ENCODE data around the gene ZCWPW1. TPM values are rescaled to one million over a fixed set of nuclear protein-coding genes. Genes with fewer than 3 reads are reported as not detected.
"Not testable (repeated sequence)": the region's sequence is repeated elsewhere in the genome, so short reads cannot be mapped to it uniquely, and the experiment has no call there.

ZCWPW1 gene
- total RNA-seq, 6 experiments from 2014 or later, result 0.86 to 5.7 (median 2.7) TPM

DNA sequence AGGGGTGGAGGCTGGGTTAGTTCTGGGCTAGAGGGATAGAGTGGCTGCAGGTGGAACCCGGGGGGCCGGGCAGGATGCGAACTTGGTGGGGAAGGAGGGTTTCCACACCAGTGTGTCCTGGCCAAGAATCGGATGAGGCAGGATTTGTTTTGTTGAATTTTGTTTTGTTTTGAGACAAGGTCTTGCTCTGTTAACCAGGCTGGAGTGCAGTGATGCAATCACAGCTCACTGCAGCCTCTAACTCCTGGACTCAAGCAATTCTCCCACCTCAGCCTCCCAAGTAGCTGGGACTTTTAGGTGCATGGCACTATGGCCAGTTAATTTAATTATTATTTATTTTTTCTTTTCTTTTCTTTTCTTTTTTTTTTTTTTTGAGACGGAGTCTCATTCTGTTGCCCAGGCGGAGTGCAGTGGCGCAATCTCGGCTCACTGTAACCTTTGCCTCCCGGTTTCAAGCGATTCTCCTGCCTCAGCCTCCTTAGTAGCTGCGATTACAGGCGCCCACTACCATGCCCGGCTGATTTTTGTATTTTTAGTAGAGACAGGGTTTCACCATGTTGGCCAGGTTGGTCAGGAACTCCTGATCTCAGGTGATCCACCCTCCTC lies 20.8 kb upstream of the ZCWPW1 start:
- peak; percentile 4 to 55 (median 16) for ATAC-seq
- Histone ChIP-seq H3K27me3 (no peaks in the 10 kb centered on the region), H3K4me3 (no peak overlapping the region), H3K36me3 (no peaks in the 10 kb centered on the region), H3K27ac (peak overlapping the region; percentile 39 to 96 (median 84)), H3K4me1 (peaks cover 0 to 18% (median 0%) of the 10 kb centered on the region in 4 donors), H3K9me3 (no peaks in the 10 kb centered on the region)
- no peak for TF ChIP-seq POLR2A (IDR thresholded peaks at IDR 0.05)
- TF ChIP-seq, protein P1, sequence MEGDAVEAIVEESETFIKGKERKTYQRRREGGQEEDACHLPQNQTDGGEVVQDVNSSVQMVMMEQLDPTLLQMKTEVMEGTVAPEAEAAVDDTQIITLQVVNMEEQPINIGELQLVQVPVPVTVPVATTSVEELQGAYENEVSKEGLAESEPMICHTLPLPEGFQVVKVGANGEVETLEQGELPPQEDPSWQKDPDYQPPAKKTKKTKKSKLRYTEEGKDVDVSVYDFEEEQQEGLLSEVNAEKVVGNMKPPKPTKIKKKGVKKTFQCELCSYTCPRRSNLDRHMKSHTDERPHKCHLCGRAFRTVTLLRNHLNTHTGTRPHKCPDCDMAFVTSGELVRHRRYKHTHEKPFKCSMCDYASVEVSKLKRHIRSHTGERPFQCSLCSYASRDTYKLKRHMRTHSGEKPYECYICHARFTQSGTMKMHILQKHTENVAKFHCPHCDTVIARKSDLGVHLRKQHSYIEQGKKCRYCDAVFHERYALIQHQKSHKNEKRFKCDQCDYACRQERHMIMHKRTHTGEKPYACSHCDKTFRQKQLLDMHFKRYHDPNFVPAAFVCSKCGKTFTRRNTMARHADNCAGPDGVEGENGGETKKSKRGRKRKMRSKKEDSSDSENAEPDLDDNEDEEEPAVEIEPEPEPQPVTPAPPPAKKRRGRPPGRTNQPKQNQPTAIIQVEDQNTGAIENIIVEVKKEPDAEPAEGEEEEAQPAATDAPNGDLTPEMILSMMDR (IDR thresholded peaks at IDR 0.05), result no peak
- intact Hi-C loops (cut with DNase I), result no loop called here
- DNase-seq, result peak in 1 of 3 donors; percentile 56
- 34% methylated on average over 12 of the region's 13 CpGs for WGBS (ENCODE audit: insufficient coverage, low coverage, low lambda C conversion rate, missing lambda C conversion rate)

DNA sequence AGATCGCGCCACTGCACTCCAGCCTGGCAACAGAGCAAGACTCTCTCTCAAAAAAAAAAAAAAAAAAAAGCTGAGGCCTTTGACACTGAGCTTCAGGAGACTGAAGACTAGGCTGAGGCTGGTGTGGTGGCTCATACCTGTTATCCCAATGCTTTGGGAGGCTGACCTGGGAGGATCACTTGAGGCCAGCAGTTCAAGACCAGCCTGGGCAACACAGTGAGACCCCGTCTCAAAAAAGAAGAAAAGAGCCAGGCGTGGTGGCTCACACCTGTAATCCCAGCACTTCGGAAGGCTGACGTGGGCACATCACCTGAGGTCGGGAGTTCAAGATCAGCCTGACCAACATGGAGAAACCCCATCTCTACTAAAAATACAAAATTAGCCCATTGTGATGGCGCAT lies 18.9 kb upstream of the ZCWPW1 start:
- DNase-seq; H3K4me3 ChIP-seq; H3K9me3 ChIP-seq; H3K36me3 ChIP-seq; intact Hi-C loops (cut with DNase I); ATAC-seq; H3K27ac ChIP-seq; H3K27me3 ChIP-seq: not testable (repeated sequence)
- peaks cover 0 to 21% (median 0%) of the 10 kb centered on the region in 4 donors for H3K4me1 ChIP-seq
- 100% methylated on average over 3 of the region's 8 CpGs for WGBS (ENCODE audit: insufficient coverage, low coverage, low lambda C conversion rate, missing lambda C conversion rate)

DNA sequence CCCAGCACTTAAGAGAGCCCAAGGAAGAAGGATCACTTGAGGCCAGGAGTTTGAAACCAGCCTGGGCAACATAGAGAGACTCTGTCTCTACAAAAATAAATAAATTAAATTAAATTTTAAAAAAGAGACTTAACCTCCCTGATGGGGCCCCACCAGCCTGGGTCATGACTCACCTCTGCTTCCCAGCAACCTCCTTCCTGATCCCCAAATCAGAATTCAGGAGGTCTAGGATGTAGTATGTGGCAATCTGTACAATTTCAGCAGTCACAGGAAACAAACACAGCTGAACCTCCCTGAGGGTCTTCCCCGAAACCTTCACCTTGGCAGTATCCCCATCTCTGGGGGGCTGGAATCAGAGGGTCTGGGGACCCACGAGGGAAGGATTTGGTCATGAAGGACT lies 17.5 kb upstream of the ZCWPW1 start:
- ATAC-seq, result no peak
- TF ChIP-seq, protein P1 (IDR thresholded peaks at IDR 0.05), result no peak
- no peak for TF ChIP-seq POLR2A (IDR thresholded peaks at IDR 0.05)
- intact Hi-C loops (cut with DNase I), result no loop called here
- no peak for DNase-seq
- no peaks in the 10 kb centered on the region for H3K9me3 ChIP-seq
- no peaks in the 10 kb centered on the region for H3K36me3 ChIP-seq
- no peak overlapping the region for H3K4me3 ChIP-seq
- 49% methylated on average over 2 of the region's 2 CpGs for WGBS (ENCODE audit: insufficient coverage, low coverage, low lambda C conversion rate, missing lambda C conversion rate)
- no peaks in the 10 kb centered on the region for H3K27me3 ChIP-seq
- peak overlapping the region in 1 of 3 donors; percentile 33 for H3K27ac ChIP-seq
- peaks cover 0 to 21% (median 0%) of the 10 kb centered on the region in 4 donors for H3K4me1 ChIP-seq

DNA sequence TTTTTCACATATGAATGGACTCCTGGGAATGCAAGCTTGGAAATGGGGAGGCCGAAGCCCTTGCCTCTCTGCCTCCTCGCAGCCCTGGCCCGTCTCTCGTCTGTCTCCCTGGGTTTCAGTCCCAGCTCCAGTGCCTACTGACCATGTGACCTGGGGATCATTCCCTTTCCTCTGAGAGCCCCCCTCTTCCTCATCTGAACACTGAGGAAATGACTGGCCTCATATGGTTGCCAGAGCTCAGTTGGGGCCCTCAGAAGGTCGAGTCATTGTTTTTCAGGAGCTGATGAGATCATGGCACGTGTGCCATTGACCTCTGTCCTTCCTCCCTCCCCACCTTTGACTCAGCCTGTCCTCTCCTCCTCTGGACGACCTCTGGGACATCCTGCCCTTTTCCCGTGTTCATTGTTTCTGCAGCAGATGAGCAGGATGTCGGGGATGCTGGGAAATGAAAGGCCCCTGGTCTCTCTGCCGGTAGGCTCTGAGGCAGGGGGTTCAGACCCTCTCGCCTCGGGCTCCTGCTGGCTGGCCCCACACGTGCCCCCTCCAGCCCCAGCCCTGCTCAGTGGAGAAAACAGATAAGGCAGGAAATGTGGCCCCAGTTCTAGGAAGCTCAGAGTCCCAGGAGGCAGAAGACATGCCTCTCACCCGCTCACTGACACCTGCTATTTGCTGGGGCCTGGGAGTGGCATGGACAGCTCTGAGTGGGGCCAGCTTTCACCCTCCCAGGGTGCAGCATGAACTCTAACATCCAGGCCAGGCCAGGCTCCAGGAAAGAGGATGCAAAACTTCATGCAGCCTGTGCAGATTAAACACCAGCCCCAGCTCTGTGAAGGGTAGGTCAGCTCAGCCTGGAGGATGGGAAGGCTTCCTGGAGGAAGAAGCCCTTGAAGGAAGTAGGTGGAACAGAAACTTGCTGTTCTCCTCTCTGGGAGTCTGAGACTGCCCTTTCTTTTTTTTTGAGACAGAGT lies 16.1 kb upstream of the ZCWPW1 start:
- TF ChIP-seq, protein P1 (IDR thresholded peaks at IDR 0.05), result no peak
- TF ChIP-seq POLR2A (IDR thresholded peaks at IDR 0.05), result peak; percentile 37
- Histone ChIP-seq H3K4me3 (no peak overlapping the region), H3K4me1 (peaks cover 0 to 15% (median 0%) of the 10 kb centered on the region in 4 donors), H3K27ac (peak overlapping the region; percentile 67 to 74 (median 72)), H3K36me3 (no peaks in the 10 kb centered on the region), H3K27me3 (no peaks in the 10 kb centered on the region), H3K9me3 (no peaks in the 10 kb centered on the region)
- peak; percentile 67 to 73 (median 72) for DNase-seq
- intact Hi-C loops (cut with DNase I), result no loop called here
- ATAC-seq, result peak; percentile 82 to 90 (median 86)
- WGBS (ENCODE audit: insufficient coverage, low coverage, low lambda C conversion rate, missing lambda C conversion rate), result 5% methylated on average over 5 of the region's 14 CpGs
